Activated gamma-delta T cell treated with Interleukin-2 at 50 U/mL for 16 hours (primary cell): ENCODE data around the gene GNB3.
A peak's percentile ranks its signal among the peaks of the same experiment; 100 is the strongest.

Source experiments
- DNase-seq: peaks from one replicate; pipeline ENCODE4 v3.0.0-alpha.2; 2020

Gene GNB3

GRCh38 chr12:6824085-6824775, 16.5 kb upstream of the GNB3 start:
- DNase-seq = no peak

GRCh38 chr12:6824901-6825381, 15.8 kb upstream of the GNB3 start:
- no peak for DNase-seq

GRCh38 chr12:6825398-6826124, 15.2 kb upstream of the GNB3 start:
- peak; percentile 76 for DNase-seq

- no peak for DNase-seq
These were observed 14.5 kb upstream of the GNB3 start for GRCh38 chr12:6826125-6826733.

GRCh38 chr12:6826734-6827436, 13.8 kb upstream of the GNB3 start:
- DNase-seq = no peak

- no peak for DNase-seq
These were observed 13.3 kb upstream of the GNB3 start for GRCh38 chr12:6827437-6827911.

- DNase-seq = no peak
These were observed 12.5 kb upstream of the GNB3 start, which contains the start of gene P3H3 for GRCh38 chr12:6827982-6828780. Gene P3H3 (plus strand): TSS chr12:6828407. CDS start chr12:6828441, 34 bp downstream.

GRCh38 chr12:6828781-6829535, 11.8 kb upstream of the GNB3 start:
- DNase-seq = peak; percentile 26

GRCh38 chr12:6829536-6830220, 11.0 kb upstream of the GNB3 start:
- no peak for DNase-seq

GRCh38 chr12:6830286-6830890, 10.3 kb upstream of the GNB3 start:
- no peak for DNase-seq

- no peak for DNase-seq
These were observed 9.7 kb upstream of the GNB3 start for GRCh38 chr12:6830999-6831398.

GRCh38 chr12:6831450-6831995, 9.2 kb upstream of the GNB3 start:
- DNase-seq = no peak

GRCh38 chr12:6832125-6832524, 8.6 kb upstream of the GNB3 start:
- no peak for DNase-seq

- DNase-seq = no peak
These were observed 7.4 kb upstream of the GNB3 start for GRCh38 chr12:6833189-6833890.

GRCh38 chr12:6834254-6834653, 6.5 kb upstream of the GNB3 start:
- DNase-seq = no peak

- no peak for DNase-seq
These were observed 5.9 kb upstream of the GNB3 start for GRCh38 chr12:6834873-6835272.

- DNase-seq = no peak
These were observed 3.9 kb upstream of the GNB3 start for GRCh38 chr12:6836851-6837250.

GRCh38 chr12:6837370-6838060, 3.2 kb upstream of the GNB3 start:
- no peak for DNase-seq

GRCh38 chr12:6838854-6839253, 1.9 kb upstream of the GNB3 start:
- no peak for DNase-seq
